HG03060 (cell line): Measurements from ENCODE around the gene NOX3.

ENCODE experiments used
- ATAC-seq: cut with Tn5 transposase; IDR thresholded peaks from one replicate; pipeline ENCODE4 v1.9.1; 2021; ENCODE audit warnings: low read depth, moderate number of reproducible peaks; ENCODE audit not compliant: unreplicated experiment

Gene NOX3

GRCh38 chr6:155436981-155437749, 18.5 kb downstream of the NOX3 start:
- ATAC-seq: no peak

- ATAC-seq: no peak
These were observed 20.7 kb downstream of the NOX3 start for GRCh38 chr6:155434829-155435423.

GRCh38 chr6:155434096-155434495, 21.5 kb downstream of the NOX3 start:
- no peak for ATAC-seq

- no peak for ATAC-seq
These were observed 23.3 kb downstream of the NOX3 start for GRCh38 chr6:155432293-155432692.

GRCh38 chr6:155429321-155429893, 26.2 kb downstream of the NOX3 start:
- no peak for ATAC-seq

GRCh38 chr6:155426408-155426945, 29.2 kb downstream of the NOX3 start:
- no peak for ATAC-seq

GRCh38 chr6:155424181-155424580, 31.5 kb downstream of the NOX3 start:
- no peak for ATAC-seq

GRCh38 chr6:155422635-155423034, 33.0 kb downstream of the NOX3 start:
- ATAC-seq: no peak

GRCh38 chr6:155420492-155420891, 35.1 kb downstream of the NOX3 start:
- no peak for ATAC-seq

GRCh38 chr6:155419161-155419560, 36.5 kb downstream of the NOX3 start:
- no peak for ATAC-seq

- ATAC-seq: no peak
These were observed 37.5 kb downstream of the NOX3 start for GRCh38 chr6:155418017-155418761.

GRCh38 chr6:155417454-155417853, 38.2 kb downstream of the NOX3 start:
- no peak for ATAC-seq

GRCh38 chr6:155415953-155416352, 39.7 kb downstream of the NOX3 start:
- no peak for ATAC-seq

GRCh38 chr6:155414049-155414448, 41.6 kb downstream of the NOX3 start:
- no peak for ATAC-seq

GRCh38 chr6:155412335-155412734, 43.3 kb downstream of the NOX3 start:
- no peak for ATAC-seq

GRCh38 chr6:155411154-155412052, 44.2 kb downstream of the NOX3 start:
- no peak for ATAC-seq

GRCh38 chr6:155409391-155409790, 46.2 kb downstream of the NOX3 start:
- ATAC-seq: no peak

GRCh38 chr6:155408981-155409380, 46.7 kb downstream of the NOX3 start:
- no peak for ATAC-seq

- no peak for ATAC-seq
These were observed 47.4 kb downstream of the NOX3 start for GRCh38 chr6:155408231-155408630.

- ATAC-seq: no peak
These were observed 48.8 kb downstream of the NOX3 start for GRCh38 chr6:155406801-155407200.
